K562 (cell line): ENCODE measurements around the gene TMEM270. TPM values are rescaled to one million over a fixed set of nuclear protein-coding genes. Genes with fewer than 3 reads are reported as not detected.

Experiments used
- CREM ChIP-seq: IDR thresholded peaks from 2 replicates; pipeline ENCODE4 v1.6.1; 2014; ENCODE audit warnings: antibody characterized with exemption, low read depth
- CUX1 ChIP-seq: fragments of 200-800 bp; sonication (Bioruptor generic); IDR thresholded peaks from 2 replicates; pipeline ENCODE4 v1.6.1; 2016; ENCODE audit warnings: missing genetic modification characterization, missing compliant biosample characterization
- MED1 ChIP-seq: sonication (generic); formaldehyde crosslinking; IDR thresholded peaks from 2 replicates; pipeline ENCODE4 v1.8.1; 2023; ENCODE audit warnings: missing genetic modification reagents, borderline replicate concordance
- MXI1 ChIP-seq: IDR thresholded peaks from 2 replicates; pipeline ENCODE4 v1.6.1; 2011; ENCODE audit warnings: low read depth, mild to moderate bottlenecking, improper control_type of control experiment, low read length
- NCOA1 ChIP-seq: fragments of 450-650 bp; IDR thresholded peaks from 2 replicates; pipeline ENCODE4 v1.6.1; 2016; ENCODE audit warnings: low read depth
- NONO ChIP-seq, 2 experiments: fragments of 200-400 bp in 1 of 2; fragments of 450-650 bp in 1 of 2; formaldehyde crosslinking in 1 of 2; IDR thresholded peaks; 2 replicates each; pipeline ENCODE4 v1.6.1; 2017; ENCODE audit warnings: low read depth in 2 of 2, mild to moderate bottlenecking in 2 of 2, moderate library complexity in 2 of 2, low read length in 1 of 2
- TAF9B ChIP-seq: fragments of 450-650 bp; IDR thresholded peaks from 2 replicates; pipeline ENCODE4 v1.6.1; 2018; ENCODE audit warnings: mild to moderate bottlenecking; ENCODE audit not compliant: partially characterized antibody
- XRCC4 ChIP-seq: IDR thresholded peaks from one replicate; pipeline ENCODE4 v1.6.1; 2011; ENCODE audit not compliant: insufficient read depth, insufficient read length; ENCODE audit errors: extremely low read depth
- ZNF518B ChIP-seq: fragments of 250-450 bp; sonication (Bioruptor Pico); IDR thresholded peaks from 2 replicates; pipeline ENCODE4 v1.5.0; 2021; ENCODE audit warnings: mild to moderate bottlenecking, moderate library complexity
- ZNF778 ChIP-seq: fragments of 450-650 bp; formaldehyde crosslinking; IDR thresholded peaks from 2 replicates; pipeline ENCODE4 v1.4.0; 2020; ENCODE audit warnings: mild to moderate bottlenecking, moderate library complexity
- polyA plus RNA-seq, 8 experiments: library from polyadenylated mRNA; depleted of rRNA in 4 of 8; stranded (reverse) in 5 of 8; unstranded in 3 of 8; fragments of >200 nt; fragmentation: Nextera tagmentation in 2 of 8; fragmentation: Illumina TruSeq in 1 of 8; extraction: Ambion mirVana in 2 of 8; extraction: Trizol in 1 of 8; gene quantifications; 2 replicates each; pipeline versions ENCODE4 v1.2.1 to v1.2.3, GENCODE V29; 2011 to 2014; ENCODE audit warnings: inconsistent platforms in 1 of 8, missing spikeins in 1 of 8
- total RNA-seq, 7 experiments: library from RNA; depleted of rRNA in 6 of 7; stranded (reverse); fragments of >200 nt in 6 of 7; fragmentation: Illumina TruSeq in 2 of 7; extraction: Trizol in 2 of 7; gene quantifications; 2 replicates each; pipeline versions ENCODE4 v1.2.1 to v1.2.3, GENCODE V29; 2011 to 2021; ENCODE audit warnings: low replicate concordance in 1 of 7
- TF ChIP-seq, protein P1 (sequence below): fragments of 450-650 bp; formaldehyde crosslinking; IDR thresholded peaks from 2 replicates; pipeline ENCODE4 v1.4.0; 2020; ENCODE audit warnings: mild to moderate bottlenecking, moderate library complexity
- TF ChIP-seq, protein P2 (sequence below): fragments of 200-800 bp; sonication (Bioruptor generic); IDR thresholded peaks from 2 replicates; pipeline ENCODE4 v1.6.1; 2017; ENCODE audit warnings: missing genetic modification characterization, missing compliant biosample characterization
- TF ChIP-seq, protein P3 (sequence below): conservative IDR thresholded peaks from 2 replicates; pipeline ENCODE4 v1.6.1; 2011; ENCODE audit warnings: low read depth, mild to moderate bottlenecking, low read length; ENCODE audit not compliant: control insufficient read depth

The TMEM270 gene
- total and polyA plus RNA-seq, 9 of the 15 experiments (the other 6 are each of a cell fraction or from before 2014, with no cell fraction given), result not detected

- no peak for TF ChIP-seq ZNF518B (CRISPR knock-in tag)
- TF ChIP-seq, protein P1, sequence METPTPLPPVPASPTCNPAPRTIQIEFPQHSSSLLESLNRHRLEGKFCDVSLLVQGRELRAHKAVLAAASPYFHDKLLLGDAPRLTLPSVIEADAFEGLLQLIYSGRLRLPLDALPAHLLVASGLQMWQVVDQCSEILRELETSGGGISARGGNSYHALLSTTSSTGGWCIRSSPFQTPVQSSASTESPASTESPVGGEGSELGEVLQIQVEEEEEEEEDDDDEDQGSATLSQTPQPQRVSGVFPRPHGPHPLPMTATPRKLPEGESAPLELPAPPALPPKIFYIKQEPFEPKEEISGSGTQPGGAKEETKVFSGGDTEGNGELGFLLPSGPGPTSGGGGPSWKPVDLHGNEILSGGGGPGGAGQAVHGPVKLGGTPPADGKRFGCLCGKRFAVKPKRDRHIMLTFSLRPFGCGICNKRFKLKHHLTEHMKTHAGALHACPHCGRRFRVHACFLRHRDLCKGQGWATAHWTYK (CRISPR knock-in tag), result peak; percentile 96
- TF ChIP-seq, protein P2, sequence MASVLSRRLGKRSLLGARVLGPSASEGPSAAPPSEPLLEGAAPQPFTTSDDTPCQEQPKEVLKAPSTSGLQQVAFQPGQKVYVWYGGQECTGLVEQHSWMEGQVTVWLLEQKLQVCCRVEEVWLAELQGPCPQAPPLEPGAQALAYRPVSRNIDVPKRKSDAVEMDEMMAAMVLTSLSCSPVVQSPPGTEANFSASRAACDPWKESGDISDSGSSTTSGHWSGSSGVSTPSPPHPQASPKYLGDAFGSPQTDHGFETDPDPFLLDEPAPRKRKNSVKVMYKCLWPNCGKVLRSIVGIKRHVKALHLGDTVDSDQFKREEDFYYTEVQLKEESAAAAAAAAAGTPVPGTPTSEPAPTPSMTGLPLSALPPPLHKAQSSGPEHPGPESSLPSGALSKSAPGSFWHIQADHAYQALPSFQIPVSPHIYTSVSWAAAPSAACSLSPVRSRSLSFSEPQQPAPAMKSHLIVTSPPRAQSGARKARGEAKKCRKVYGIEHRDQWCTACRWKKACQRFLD (CRISPR knock-in tag), result peak; percentile 99
- no peak for TF ChIP-seq ZNF778 (CRISPR knock-in tag)
- peak in 1 of 2 experiments; percentile 97; a peak in 2 of 4 replicates for TF ChIP-seq NONO (IDR thresholded peaks at IDR 0.05; ENCODE audit: low read depth in 2 of 2, low read length in 1 of 2)
- peak; percentile 79 for TF ChIP-seq CREM
- TF ChIP-seq MED1 (CRISPR knock-in tag), result no peak
- no peak for TF ChIP-seq XRCC4
- TF ChIP-seq TAF9B, result no peak
- TF ChIP-seq, protein P3, sequence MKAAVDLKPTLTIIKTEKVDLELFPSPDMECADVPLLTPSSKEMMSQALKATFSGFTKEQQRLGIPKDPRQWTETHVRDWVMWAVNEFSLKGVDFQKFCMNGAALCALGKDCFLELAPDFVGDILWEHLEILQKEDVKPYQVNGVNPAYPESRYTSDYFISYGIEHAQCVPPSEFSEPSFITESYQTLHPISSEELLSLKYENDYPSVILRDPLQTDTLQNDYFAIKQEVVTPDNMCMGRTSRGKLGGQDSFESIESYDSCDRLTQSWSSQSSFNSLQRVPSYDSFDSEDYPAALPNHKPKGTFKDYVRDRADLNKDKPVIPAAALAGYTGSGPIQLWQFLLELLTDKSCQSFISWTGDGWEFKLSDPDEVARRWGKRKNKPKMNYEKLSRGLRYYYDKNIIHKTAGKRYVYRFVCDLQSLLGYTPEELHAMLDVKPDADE, result peak; percentile 95
- TF ChIP-seq CUX1 (CRISPR knock-in tag), result peak; percentile 80; the same call in 1 of the 2 replicates
- peak; percentile 85; the same call in 1 of the 2 replicates for TF ChIP-seq MXI1
- TF ChIP-seq NCOA1, result peak; percentile 98
Observed at GRCh38 chr7:73885975-73886798, 25.2 kb downstream of the TMEM270 start (continued).
